Measurements from ENCODE around the gene CLDN6. TPM values are rescaled to one million over a fixed set of nuclear protein-coding genes. Genes with fewer than 3 reads are reported as not detected.

CLDN6 gene
- total and polyA plus RNA-seq, 9 of the 15 experiments (the other 6 are each of a cell fraction or from before 2014, with no cell fraction given), result 0.22 to 0.75 (median 0.38) TPM; not detected in 3

DNA sequence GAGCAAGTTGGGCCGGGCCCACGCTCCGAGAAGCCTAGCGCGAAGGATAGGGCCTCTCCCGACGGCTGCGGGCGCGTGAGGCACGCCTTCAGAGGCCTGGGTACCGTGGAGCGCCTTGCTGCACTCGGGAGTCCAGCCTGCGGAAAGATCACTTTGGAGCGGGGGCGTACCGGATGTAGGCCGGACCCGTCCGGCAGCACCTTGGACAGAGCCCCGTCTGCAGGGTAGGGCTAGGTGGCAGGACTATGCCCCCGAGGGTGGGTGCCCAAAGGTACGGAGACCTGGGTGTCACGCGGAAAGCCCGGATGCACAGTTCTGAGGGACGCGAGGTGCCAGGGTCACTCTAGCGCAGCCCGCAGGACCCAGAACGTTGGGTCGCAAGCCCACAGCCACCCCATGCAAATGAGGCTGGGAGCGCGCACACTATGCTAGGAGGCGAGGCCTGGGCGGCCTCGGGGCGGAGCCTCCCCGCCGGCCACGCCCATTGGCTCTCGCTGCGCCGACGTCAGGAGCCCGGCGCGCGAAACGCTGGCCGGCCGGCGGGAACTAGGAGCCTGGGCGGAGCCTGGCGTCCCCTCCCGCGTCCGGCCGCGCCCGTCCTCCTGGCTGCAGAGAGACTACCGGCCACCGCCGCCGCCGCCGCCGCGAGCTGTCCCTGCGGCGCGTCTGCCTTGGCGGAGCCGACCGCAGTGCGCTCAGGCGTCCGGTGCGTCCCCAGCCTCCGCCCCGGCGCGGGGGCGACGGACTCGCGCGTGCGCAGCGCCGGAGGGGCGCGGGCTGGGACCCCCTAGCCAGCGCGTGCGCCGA, 49.0 kb downstream of the CLDN6 start, which contains the start of gene PAQR4 (continued):
- TF ChIP-seq, protein P1, sequence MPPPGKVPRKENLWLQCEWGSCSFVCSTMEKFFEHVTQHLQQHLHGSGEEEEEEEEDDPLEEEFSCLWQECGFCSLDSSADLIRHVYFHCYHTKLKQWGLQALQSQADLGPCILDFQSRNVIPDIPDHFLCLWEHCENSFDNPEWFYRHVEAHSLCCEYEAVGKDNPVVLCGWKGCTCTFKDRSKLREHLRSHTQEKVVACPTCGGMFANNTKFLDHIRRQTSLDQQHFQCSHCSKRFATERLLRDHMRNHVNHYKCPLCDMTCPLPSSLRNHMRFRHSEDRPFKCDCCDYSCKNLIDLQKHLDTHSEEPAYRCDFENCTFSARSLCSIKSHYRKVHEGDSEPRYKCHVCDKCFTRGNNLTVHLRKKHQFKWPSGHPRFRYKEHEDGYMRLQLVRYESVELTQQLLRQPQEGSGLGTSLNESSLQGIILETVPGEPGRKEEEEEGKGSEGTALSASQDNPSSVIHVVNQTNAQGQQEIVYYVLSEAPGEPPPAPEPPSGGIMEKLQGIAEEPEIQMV (tag; conservative IDR thresholded peaks at IDR 0.05; ENCODE audit: low read depth), result 0 out of 2 replicates have a peak, but pooled peaks have one; percentile 41
- TF ChIP-seq ZC3H8 (IDR thresholded peaks at IDR 0.05), result no peak
- peak; percentile 33 for TF ChIP-seq RBBP5 (IDR thresholded peaks at IDR 0.05; ENCODE audit: borderline replicate concordance, insufficient read depth, low read length, poor library complexity, severe bottlenecking)
- TF ChIP-seq, protein P2, sequence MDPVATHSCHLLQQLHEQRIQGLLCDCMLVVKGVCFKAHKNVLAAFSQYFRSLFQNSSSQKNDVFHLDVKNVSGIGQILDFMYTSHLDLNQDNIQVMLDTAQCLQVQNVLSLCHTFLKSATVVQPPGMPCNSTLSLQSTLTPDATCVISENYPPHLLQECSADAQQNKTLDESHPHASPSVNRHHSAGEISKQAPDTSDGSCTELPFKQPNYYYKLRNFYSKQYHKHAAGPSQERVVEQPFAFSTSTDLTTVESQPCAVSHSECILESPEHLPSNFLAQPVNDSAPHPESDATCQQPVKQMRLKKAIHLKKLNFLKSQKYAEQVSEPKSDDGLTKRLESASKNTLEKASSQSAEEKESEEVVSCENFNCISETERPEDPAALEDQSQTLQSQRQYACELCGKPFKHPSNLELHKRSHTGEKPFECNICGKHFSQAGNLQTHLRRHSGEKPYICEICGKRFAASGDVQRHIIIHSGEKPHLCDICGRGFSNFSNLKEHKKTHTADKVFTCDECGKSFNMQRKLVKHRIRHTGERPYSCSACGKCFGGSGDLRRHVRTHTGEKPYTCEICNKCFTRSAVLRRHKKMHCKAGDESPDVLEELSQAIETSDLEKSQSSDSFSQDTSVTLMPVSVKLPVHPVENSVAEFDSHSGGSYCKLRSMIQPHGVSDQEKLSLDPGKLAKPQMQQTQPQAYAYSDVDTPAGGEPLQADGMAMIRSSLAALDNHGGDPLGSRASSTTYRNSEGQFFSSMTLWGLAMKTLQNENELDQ (CRISPR knock-in tag; IDR thresholded peaks at IDR 0.05; ENCODE audit: borderline replicate concordance), result no peak
- TF ChIP-seq MEF2A (IDR thresholded peaks at IDR 0.05; ENCODE audit: control insufficient read depth, low read depth, low read length), result no peak
- no peak for TF ChIP-seq ZBED1 (IDR thresholded peaks at IDR 0.05)
- TF ChIP-seq MCM5 (IDR thresholded peaks at IDR 0.05; ENCODE audit: low read depth), result no peak
- TF ChIP-seq, protein P3, sequence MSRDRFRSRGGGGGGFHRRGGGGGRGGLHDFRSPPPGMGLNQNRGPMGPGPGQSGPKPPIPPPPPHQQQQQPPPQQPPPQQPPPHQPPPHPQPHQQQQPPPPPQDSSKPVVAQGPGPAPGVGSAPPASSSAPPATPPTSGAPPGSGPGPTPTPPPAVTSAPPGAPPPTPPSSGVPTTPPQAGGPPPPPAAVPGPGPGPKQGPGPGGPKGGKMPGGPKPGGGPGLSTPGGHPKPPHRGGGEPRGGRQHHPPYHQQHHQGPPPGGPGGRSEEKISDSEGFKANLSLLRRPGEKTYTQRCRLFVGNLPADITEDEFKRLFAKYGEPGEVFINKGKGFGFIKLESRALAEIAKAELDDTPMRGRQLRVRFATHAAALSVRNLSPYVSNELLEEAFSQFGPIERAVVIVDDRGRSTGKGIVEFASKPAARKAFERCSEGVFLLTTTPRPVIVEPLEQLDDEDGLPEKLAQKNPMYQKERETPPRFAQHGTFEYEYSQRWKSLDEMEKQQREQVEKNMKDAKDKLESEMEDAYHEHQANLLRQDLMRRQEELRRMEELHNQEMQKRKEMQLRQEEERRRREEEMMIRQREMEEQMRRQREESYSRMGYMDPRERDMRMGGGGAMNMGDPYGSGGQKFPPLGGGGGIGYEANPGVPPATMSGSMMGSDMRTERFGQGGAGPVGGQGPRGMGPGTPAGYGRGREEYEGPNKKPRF (IDR thresholded peaks at IDR 0.05; ENCODE audit: low read depth, low read length), result no peak
- TF ChIP-seq C11orf30 (IDR thresholded peaks at IDR 0.05; ENCODE audit: low read depth), result no peak
- TF ChIP-seq IRF2 (CRISPR knock-in tag; IDR thresholded peaks at IDR 0.05), result peak; percentile 83; the same call in 1 of the 2 replicates
- no peak for TF ChIP-seq SOX6 (IDR thresholded peaks at IDR 0.05)
- no peak for TF ChIP-seq ZNF707 (CRISPR knock-in tag; conservative IDR thresholded peaks at IDR 0.05)
- TF ChIP-seq, protein P4, sequence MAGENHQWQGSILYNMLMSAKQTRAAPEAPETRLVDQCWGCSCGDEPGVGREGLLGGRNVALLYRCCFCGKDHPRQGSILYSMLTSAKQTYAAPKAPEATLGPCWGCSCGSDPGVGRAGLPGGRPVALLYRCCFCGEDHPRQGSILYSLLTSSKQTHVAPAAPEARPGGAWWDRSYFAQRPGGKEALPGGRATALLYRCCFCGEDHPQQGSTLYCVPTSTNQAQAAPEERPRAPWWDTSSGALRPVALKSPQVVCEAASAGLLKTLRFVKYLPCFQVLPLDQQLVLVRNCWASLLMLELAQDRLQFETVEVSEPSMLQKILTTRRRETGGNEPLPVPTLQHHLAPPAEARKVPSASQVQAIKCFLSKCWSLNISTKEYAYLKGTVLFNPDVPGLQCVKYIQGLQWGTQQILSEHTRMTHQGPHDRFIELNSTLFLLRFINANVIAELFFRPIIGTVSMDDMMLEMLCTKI (IDR thresholded peaks at IDR 0.05; ENCODE audit: partially characterized antibody), result no peak
- TF ChIP-seq, protein P5, sequence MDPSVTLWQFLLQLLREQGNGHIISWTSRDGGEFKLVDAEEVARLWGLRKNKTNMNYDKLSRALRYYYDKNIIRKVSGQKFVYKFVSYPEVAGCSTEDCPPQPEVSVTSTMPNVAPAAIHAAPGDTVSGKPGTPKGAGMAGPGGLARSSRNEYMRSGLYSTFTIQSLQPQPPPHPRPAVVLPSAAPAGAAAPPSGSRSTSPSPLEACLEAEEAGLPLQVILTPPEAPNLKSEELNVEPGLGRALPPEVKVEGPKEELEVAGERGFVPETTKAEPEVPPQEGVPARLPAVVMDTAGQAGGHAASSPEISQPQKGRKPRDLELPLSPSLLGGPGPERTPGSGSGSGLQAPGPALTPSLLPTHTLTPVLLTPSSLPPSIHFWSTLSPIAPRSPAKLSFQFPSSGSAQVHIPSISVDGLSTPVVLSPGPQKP (CRISPR knock-in tag; IDR thresholded peaks at IDR 0.05), result no peak
- TF ChIP-seq TAL1 (IDR thresholded peaks at IDR 0.05), result no peak
- TF ChIP-seq ZNF507 (tag; conservative IDR thresholded peaks at IDR 0.05), result no peak
- no peak for TF ChIP-seq ZFPM2 (CRISPR knock-in tag; IDR thresholded peaks at IDR 0.05)
- no peak for TF ChIP-seq XRCC3 (IDR thresholded peaks at IDR 0.05)

Measured in K562 (cell line).